HCT116 (cell line): ENCODE measurements around the gene SLC8A1. TPM values are rescaled to one million over a fixed set of nuclear protein-coding genes. Genes with fewer than 3 reads are reported as not detected.
A peak's percentile ranks its signal among the peaks of the same experiment; 100 is the strongest.

Source experiments
- ATAC-seq: fragments of 200-7000 bp; cut with Tn5 transposase; 2 replicates; pipeline ENCODE4 v1.9.1; 2020; ENCODE audit warnings: mild to moderate bottlenecking, moderate library complexity
- BruUV-seq: library from RNA; stranded (reverse); fragments of 400-500 nt; replicated peaks from 2 replicates; lab custom pipeline; 2021; lab: Mats Ljungman, UMichigan
- CTCF ChIA-PET: fragments of 300-600 bp; sonication (Branson Sonifier 250); formaldehyde crosslinking; loops from one replicate; lab custom pipeline; 2021; ENCODE audit warnings: antibody characterized with exemption; lab: Charles Lee
- POLR2A ChIA-PET: fragments of 300-600, 350-600 bp; sonication (Branson Sonifier 250); formaldehyde crosslinking; loops from one replicate; lab custom pipeline; 2021; ENCODE audit warnings: antibody characterized with exemption; lab: Charles Lee
- RAD21 ChIA-PET, 2 experiments: fragments of 300-600 bp; sonication (Branson Sonifier 250); formaldehyde crosslinking; loops; one replicate each; lab custom pipeline; 2023; ENCODE audit warnings: low total read pairs in 2 of 2; ENCODE audit not compliant: uncharacterized antibody in 2 of 2, unreplicated experiment in 2 of 2, low non-redundant PET in 1 of 2; lab: Charles Lee
- DNase-seq: peaks from one replicate; pipeline ENCODE4 v3.0.0-alpha.2; 2010; ENCODE audit warnings: low read depth, low spot score
- H2AFZ ChIP-seq: fragments of 200-600 bp; shearing (Covaris generic), sonication (generic); 2 replicates; pipeline ENCODE4 v1.6.1; 2017; ENCODE audit warnings: low read depth, mixed run types, mixed read lengths, antibody characterized with exemption, low read length; ENCODE audit not compliant: poor library complexity, severe bottlenecking
- H3K27ac ChIP-seq: 2 replicates; pipeline ENCODE4 v1.5.1; 2012; ENCODE audit warnings: low read depth, low read length
- H3K27me3 ChIP-seq: fragments of 200-600 bp; sonication (generic); 2 replicates; pipeline ENCODE4 v1.6.1; 2016; ENCODE audit warnings: mixed run types, low read length, mixed read lengths; ENCODE audit not compliant: insufficient read depth
- H3K36me3 ChIP-seq, 2 experiments: fragments of 200-500 bp in 1 of 2; fragments of 200-600 bp in 1 of 2; sonication (Bioruptor generic) in 1 of 2; sonication (generic) in 1 of 2; 2 replicates each; pipeline versions ENCODE4 v1.5.1 to v1.6.1; 2014 to 2016; ENCODE audit warnings: low read length in 2 of 2, inconsistent platforms in 1 of 2, mixed read lengths in 1 of 2, mixed run types in 1 of 2; ENCODE audit not compliant: insufficient read depth in 2 of 2, control insufficient read depth in 1 of 2
- H3K4me1 ChIP-seq, 2 experiments: fragments of 200-600 bp in 1 of 2; sonication (generic) in 1 of 2; 2 replicates each; pipeline versions ENCODE4 v1.5.1 to v1.6.1; 2012 to 2017; ENCODE audit warnings: low read length in 2 of 2, inconsistent platforms in 1 of 2, mild to moderate bottlenecking in 1 of 2, mixed read lengths in 1 of 2, mixed run types in 1 of 2, moderate library complexity in 1 of 2; ENCODE audit not compliant: insufficient read depth in 2 of 2, control insufficient read depth in 1 of 2
- H3K4me2 ChIP-seq: fragments of 200-600 bp; sonication (generic); 2 replicates; pipeline ENCODE4 v1.6.1; 2017; ENCODE audit warnings: mixed run types, low read length, mixed read lengths
- H3K4me3 ChIP-seq, 2 experiments: fragments of 200-600 bp in 1 of 2; sonication (generic) in 1 of 2; replicated peaks in 1 of 2; 2 replicates each; pipeline ENCODE4 v1.5.1; 2011 to 2016; ENCODE audit warnings: low read length in 2 of 2, control low read depth in 1 of 2, low read depth in 1 of 2, mild to moderate bottlenecking in 1 of 2, mixed read lengths in 1 of 2, mixed run types in 1 of 2
- H3K79me2 ChIP-seq: fragments of 200-600 bp; sonication (generic); 2 replicates; pipeline ENCODE4 v1.6.1; 2017; ENCODE audit warnings: mild to moderate bottlenecking, mixed run types, low read length, moderate library complexity, mixed read lengths; ENCODE audit not compliant: insufficient read depth
- H3K9ac ChIP-seq: fragments of 200-600 bp; sonication (generic); 2 replicates; pipeline ENCODE4 v1.6.1; 2016; ENCODE audit warnings: low read length, mixed read lengths
- H3K9me2 ChIP-seq: fragments of 200-600 bp; sonication (generic), shearing (Covaris generic); 2 replicates; pipeline ENCODE4 v1.6.1; 2017; ENCODE audit warnings: mixed run types, mild to moderate bottlenecking, moderate library complexity; ENCODE audit not compliant: insufficient read depth
- H3K9me3 ChIP-seq, 2 experiments: fragments of 200-500 bp in 1 of 2; fragments of 200-600 bp in 1 of 2; sonication (Bioruptor generic) in 1 of 2; sonication (generic) in 1 of 2; 2 replicates each; pipeline ENCODE4 v1.6.1; 2014 to 2017; ENCODE audit warnings: low read length in 2 of 2, mixed read lengths in 2 of 2, inconsistent platforms in 1 of 2, low read depth in 1 of 2, mild to moderate bottlenecking in 1 of 2, mixed run types in 1 of 2, moderate library complexity in 1 of 2; ENCODE audit not compliant: control insufficient read depth in 1 of 2, insufficient read depth in 1 of 2
- H4K20me1 ChIP-seq: fragments of 200-600 bp; sonication (generic), shearing (Covaris generic); 2 replicates; pipeline ENCODE4 v1.6.1; 2017; ENCODE audit warnings: mixed run types, mild to moderate bottlenecking, moderate library complexity; ENCODE audit not compliant: insufficient read depth
- EZH2 ChIP-seq: fragments of 200-600 bp; sonication (generic); IDR thresholded peaks from 2 replicates; pipeline ENCODE4 v1.6.1; 2017; ENCODE audit warnings: antibody characterized with exemption, mixed run types
- EZH2phosphoT487 ChIP-seq: fragments of 200-600 bp; IDR thresholded peaks from 2 replicates; pipeline ENCODE4 v1.6.1; 2018; ENCODE audit warnings: antibody characterized with exemption, borderline replicate concordance
- FOSL1 ChIP-seq: IDR thresholded peaks from 2 replicates; pipeline ENCODE4 v1.6.1; 2012; ENCODE audit warnings: low read depth
- JUND ChIP-seq: IDR thresholded peaks from 2 replicates; pipeline ENCODE4 v1.6.1; 2012
- POLR2A ChIP-seq: IDR thresholded peaks from 2 replicates; pipeline ENCODE4 v1.7.0; 2011; ENCODE audit warnings: borderline replicate concordance; ENCODE audit not compliant: insufficient read depth, insufficient read length; ENCODE audit errors: extremely low read depth
- POLR2AphosphoS5 ChIP-seq: IDR thresholded peaks from 2 replicates; pipeline ENCODE4 v1.6.1; 2011; ENCODE audit warnings: mild to moderate bottlenecking, low read depth, low read length, moderate library complexity
- SIN3A ChIP-seq: IDR thresholded peaks from 2 replicates; pipeline ENCODE4 v1.6.1; 2012; ENCODE audit warnings: low read depth
- SP1 ChIP-seq: IDR thresholded peaks from 2 replicates; pipeline ENCODE4 v1.6.1; 2012; ENCODE audit warnings: low read depth
- SRF ChIP-seq: IDR thresholded peaks from 2 replicates; pipeline ENCODE4 v1.6.1; 2012; ENCODE audit warnings: low read depth
- TCF7L2 ChIP-seq: IDR thresholded peaks from 2 replicates; pipeline ENCODE4 v1.7.0; 2011; ENCODE audit warnings: borderline replicate concordance, inconsistent platforms; ENCODE audit not compliant: insufficient read depth, insufficient read length; ENCODE audit errors: extremely low read depth
- YY1 ChIP-seq: IDR thresholded peaks from 2 replicates; pipeline ENCODE4 v1.6.1; 2011; ENCODE audit warnings: low read length, low read depth, moderate library complexity, mild to moderate bottlenecking; ENCODE audit not compliant: insufficient replicate concordance; ENCODE audit errors: extremely low read depth
- ZFX ChIP-seq: fragments of 450-650 bp; IDR thresholded peaks from 2 replicates; pipeline ENCODE4 v1.6.1; 2017
- intact Hi-C: fragments of 100-400 bp; cut with micrococcal nuclease; formaldehyde crosslinking; loops from 2 replicates; pipeline ENCODE4 v1.10.0; 2022
- total RNA-seq: library from RNA; stranded (reverse); gene quantifications from one replicate; pipeline ENCODE4 v1.2.1, GENCODE V29; 2021; ENCODE audit not compliant: unreplicated experiment
- TF ChIP-seq, protein P1 (sequence below), 3 experiments: fragments of 200-600 bp in 1 of 3; sonication (generic) in 1 of 3; IDR thresholded peaks in 2 of 3; conservative IDR thresholded peaks in 1 of 3; 2 replicates each; pipeline ENCODE4 v1.5.1; 2012 to 2017; ENCODE audit warnings: low read depth in 2 of 3, low read length in 2 of 3, antibody characterized with exemption in 1 of 3, borderline replicate concordance in 1 of 3, control low read depth in 1 of 3, mild to moderate bottlenecking in 1 of 3, mixed read lengths in 1 of 3, mixed run types in 1 of 3, moderate library complexity in 1 of 3; ENCODE audit not compliant: insufficient read depth in 1 of 3
- TF ChIP-seq, protein P2 (sequence below): IDR thresholded peaks from 2 replicates; pipeline ENCODE4 v1.6.1; 2012; ENCODE audit warnings: low read depth

Gene SLC8A1
- total RNA-seq, 1 experiment from 2014 or later = 0.07 TPM

DNA sequence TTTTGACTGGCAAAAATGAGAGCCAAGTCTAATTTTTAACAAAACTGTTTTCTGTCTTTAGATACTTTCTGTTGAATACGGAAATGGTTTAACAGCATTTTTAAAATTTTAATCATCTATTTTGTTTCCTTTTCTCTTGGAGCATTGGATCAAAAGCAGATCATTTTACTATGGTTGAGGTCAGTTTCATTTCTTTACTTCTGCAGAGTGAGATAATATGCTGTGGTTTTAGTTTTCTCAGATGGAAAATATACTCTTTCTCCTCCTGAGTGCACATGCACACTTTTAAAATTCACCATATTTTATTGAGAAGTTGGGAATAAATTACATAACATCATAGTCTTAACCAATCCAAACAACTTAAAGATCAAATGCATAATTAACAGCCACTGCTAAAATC lies 283.3 kb downstream of the SLC8A1 start:
- Histone ChIP-seq H3K4me3 (no peak overlapping the region), H3K9ac (no peak overlapping the region), H3K27ac (no peak overlapping the region), H3K36me3 (no peaks in the 10 kb centered on the region), H3K4me1 (no peaks in the 10 kb centered on the region; a peak in 1 of 4 replicates), H2AFZ (no peak overlapping the region), H3K9me3 (no peaks in the 10 kb centered on the region), H3K79me2 (no peaks in the 10 kb centered on the region), H3K27me3 (peaks cover 7% of the 10 kb centered on the region; the same call in 1 of the 2 replicates), H3K4me2 (no peak overlapping the region), H4K20me1 (no peaks in the 10 kb centered on the region), H3K9me2 (no peaks in the 10 kb centered on the region)
- TF ChIP-seq JUND = no peak
- no peak for TF ChIP-seq SP1
- ChIA-PET RAD21 (no interaction called here), CTCF (no interaction called here), POLR2A (no interaction called here)
- BruUV-seq = no TSS peak
- DNase-seq (no peak), ATAC-seq (no peak)
- intact Hi-C loops = no loop called here

DNA sequence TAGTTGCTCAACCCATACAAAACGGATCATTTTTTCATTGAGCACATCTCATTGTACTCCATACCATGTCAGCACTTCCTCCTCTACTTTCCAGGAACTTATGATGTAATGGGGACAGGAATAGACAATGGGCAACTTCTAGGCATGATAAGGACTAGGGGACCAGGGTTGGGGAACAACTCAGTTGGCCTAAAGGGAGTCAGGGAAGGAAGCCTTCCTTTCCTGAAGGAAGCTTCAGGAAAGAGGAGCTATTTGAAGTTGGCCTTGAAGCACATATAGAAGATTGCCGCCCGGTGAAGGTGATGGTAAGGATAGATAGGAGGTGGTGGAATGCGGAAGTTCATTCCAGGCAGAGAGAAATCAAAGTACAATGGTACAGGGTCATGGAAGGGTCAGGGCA lies 283.9 kb downstream of the SLC8A1 start:
- no peak overlapping the region for H3K4me2 ChIP-seq
- TF ChIP-seq POLR2A (no peak), EZH2 (no peak), ZFX (no peak), SIN3A (no peak), SP1 (no peak), EZH2phosphoT487 (no peak), FOSL1 (no peak), TCF7L2 (no peak), POLR2AphosphoS5 (no peak), SRF (no peak), YY1 (no peak)
- TF ChIP-seq, protein P1, sequence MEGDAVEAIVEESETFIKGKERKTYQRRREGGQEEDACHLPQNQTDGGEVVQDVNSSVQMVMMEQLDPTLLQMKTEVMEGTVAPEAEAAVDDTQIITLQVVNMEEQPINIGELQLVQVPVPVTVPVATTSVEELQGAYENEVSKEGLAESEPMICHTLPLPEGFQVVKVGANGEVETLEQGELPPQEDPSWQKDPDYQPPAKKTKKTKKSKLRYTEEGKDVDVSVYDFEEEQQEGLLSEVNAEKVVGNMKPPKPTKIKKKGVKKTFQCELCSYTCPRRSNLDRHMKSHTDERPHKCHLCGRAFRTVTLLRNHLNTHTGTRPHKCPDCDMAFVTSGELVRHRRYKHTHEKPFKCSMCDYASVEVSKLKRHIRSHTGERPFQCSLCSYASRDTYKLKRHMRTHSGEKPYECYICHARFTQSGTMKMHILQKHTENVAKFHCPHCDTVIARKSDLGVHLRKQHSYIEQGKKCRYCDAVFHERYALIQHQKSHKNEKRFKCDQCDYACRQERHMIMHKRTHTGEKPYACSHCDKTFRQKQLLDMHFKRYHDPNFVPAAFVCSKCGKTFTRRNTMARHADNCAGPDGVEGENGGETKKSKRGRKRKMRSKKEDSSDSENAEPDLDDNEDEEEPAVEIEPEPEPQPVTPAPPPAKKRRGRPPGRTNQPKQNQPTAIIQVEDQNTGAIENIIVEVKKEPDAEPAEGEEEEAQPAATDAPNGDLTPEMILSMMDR (IDR thresholded peaks at IDR 0.05 in 2 of 3, conservative IDR thresholded peaks at IDR 0.05 in 1 of 3; ENCODE audit: borderline replicate concordance in 1 of 3, insufficient read depth in 1 of 3, low read depth in 2 of 3, low read length in 2 of 3) = no peak
- TF ChIP-seq, protein P2, sequence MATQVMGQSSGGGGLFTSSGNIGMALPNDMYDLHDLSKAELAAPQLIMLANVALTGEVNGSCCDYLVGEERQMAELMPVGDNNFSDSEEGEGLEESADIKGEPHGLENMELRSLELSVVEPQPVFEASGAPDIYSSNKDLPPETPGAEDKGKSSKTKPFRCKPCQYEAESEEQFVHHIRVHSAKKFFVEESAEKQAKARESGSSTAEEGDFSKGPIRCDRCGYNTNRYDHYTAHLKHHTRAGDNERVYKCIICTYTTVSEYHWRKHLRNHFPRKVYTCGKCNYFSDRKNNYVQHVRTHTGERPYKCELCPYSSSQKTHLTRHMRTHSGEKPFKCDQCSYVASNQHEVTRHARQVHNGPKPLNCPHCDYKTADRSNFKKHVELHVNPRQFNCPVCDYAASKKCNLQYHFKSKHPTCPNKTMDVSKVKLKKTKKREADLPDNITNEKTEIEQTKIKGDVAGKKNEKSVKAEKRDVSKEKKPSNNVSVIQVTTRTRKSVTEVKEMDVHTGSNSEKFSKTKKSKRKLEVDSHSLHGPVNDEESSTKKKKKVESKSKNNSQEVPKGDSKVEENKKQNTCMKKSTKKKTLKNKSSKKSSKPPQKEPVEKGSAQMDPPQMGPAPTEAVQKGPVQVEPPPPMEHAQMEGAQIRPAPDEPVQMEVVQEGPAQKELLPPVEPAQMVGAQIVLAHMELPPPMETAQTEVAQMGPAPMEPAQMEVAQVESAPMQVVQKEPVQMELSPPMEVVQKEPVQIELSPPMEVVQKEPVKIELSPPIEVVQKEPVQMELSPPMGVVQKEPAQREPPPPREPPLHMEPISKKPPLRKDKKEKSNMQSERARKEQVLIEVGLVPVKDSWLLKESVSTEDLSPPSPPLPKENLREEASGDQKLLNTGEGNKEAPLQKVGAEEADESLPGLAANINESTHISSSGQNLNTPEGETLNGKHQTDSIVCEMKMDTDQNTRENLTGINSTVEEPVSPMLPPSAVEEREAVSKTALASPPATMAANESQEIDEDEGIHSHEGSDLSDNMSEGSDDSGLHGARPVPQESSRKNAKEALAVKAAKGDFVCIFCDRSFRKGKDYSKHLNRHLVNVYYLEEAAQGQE = no peak
- TF ChIP-seq, all 23 proteins: peak for 0
- Histone ChIP-seq H3K9ac (no peak overlapping the region), H3K79me2 (no peaks in the 10 kb centered on the region), H3K4me3 (no peak overlapping the region), H3K4me1 (no peaks in the 10 kb centered on the region; a peak in 1 of 4 replicates), H3K27me3 (peaks cover 12% of the 10 kb centered on the region; the same call in 1 of the 2 replicates), H3K36me3 (no peaks in the 10 kb centered on the region), H3K27ac (no peak overlapping the region), H3K9me2 (no peaks in the 10 kb centered on the region), H2AFZ (no peak overlapping the region), H4K20me1 (no peaks in the 10 kb centered on the region), H3K9me3 (no peaks in the 10 kb centered on the region)
- no TSS peak for BruUV-seq
- ChIA-PET POLR2A (no interaction called here), RAD21 (no interaction called here), CTCF (no interaction called here)
- intact Hi-C loops = no loop called here
- DNase-seq (no peak), ATAC-seq (0 out of 2 replicates have a peak, but pooled peaks have one; percentile 46)
